CD4-positive, alpha-beta T cell treated with Interleukin-1 beta for 1 hour (primary cell): ENCODE measurements around the gene LCE3B.

Experiments used
- DNase-seq, 2 donors: peaks; one replicate each; pipeline ENCODE4 v3.0.0-alpha.2; 2020 to 2022

Gene LCE3B

DNA sequence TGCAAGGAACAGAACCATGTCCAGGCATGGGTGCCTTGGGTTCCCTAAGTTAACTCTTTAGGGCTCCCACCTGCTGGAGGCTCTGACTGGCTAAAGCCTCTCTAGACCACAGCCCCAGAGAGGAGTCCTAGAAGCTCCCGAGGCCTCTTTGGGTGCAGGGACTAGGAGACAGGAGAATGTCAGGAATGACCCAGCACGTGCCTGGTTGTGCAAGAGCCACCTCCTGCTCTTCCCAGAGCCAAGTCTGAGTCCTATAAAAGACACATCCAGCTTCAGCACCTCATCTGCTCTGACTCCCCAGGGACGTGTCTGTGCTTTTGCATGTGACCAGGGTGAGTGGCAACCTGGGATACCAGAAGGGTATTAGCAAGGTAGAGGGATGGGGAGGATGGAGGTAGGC is 49.5 kb downstream of the LCE3B start, which contains the start of gene LCE2D:
Gene LCE2D (plus strand): TSS at position 283 of the 400 bp plus-strand sequence. CDS start 726 bp downstream, outside the sequence.
- DNase-seq = no peak
